ENCODE measurements around the gene AGR3. TPM values are rescaled to one million over a fixed set of nuclear protein-coding genes. Genes with fewer than 3 reads are reported as not detected.

The AGR3 gene
- total and polyA plus RNA-seq, 10 donors, result 0.38 TPM; not detected in 9

GRCh38 chr7:16916738-16917137, 35.0 kb upstream of the AGR3 start:
- Histone ChIP-seq H3K4me1 (no peaks in the 10 kb centered on the region), H3K27me3 (replicated peaks in 1 of 7) (peaks cover 0 to 5% (median 0%) of the 10 kb centered on the region in 7 donors), H3K27ac (no peak overlapping the region), H3K9me3 (peaks cover 0 to 2% (median 0%) of the 10 kb centered on the region in 8 donors), H3K36me3 (no peaks in the 10 kb centered on the region), H3K4me3 (no peak overlapping the region)
- TF ChIP-seq POLR2A (IDR thresholded peaks at IDR 0.05), result no peak
- TF ChIP-seq POLR2AphosphoS5 (IDR thresholded peaks at IDR 0.05), result no peak
- TF ChIP-seq CTCF (IDR thresholded peaks at IDR 0.05 in 8 of 11, conservative IDR thresholded peaks at IDR 0.05 in 3 of 11), result no peak
- no peak for DNase-seq
- WGBS, 5 donors, result 77 to 83% (median 81%) methylated on average over 5 of the region's 5 CpGs
- intact Hi-C loops (cut with DNase I; ENCODE audit: low total_unique reads), result loop anchor here (10.0 kb wide), 2 partner anchors 112 to 222 kb away; partner anchors contain the start of gene AGR2

- Histone ChIP-seq H3K4me1 (no peaks in the 10 kb centered on the region), H3K36me3 (no peaks in the 10 kb centered on the region), H3K9me3 (peaks cover 0 to 8% (median 0%) of the 10 kb centered on the region in 8 donors), H3K27me3 (replicated peaks in 1 of 7) (peaks cover 0 to 5% (median 0%) of the 10 kb centered on the region in 7 donors), H3K4me3 (no peak overlapping the region), H3K27ac (no peak overlapping the region)
- no peak for TF ChIP-seq POLR2A (IDR thresholded peaks at IDR 0.05)
- TF ChIP-seq POLR2AphosphoS5 (IDR thresholded peaks at IDR 0.05), result no peak
- TF ChIP-seq CTCF (IDR thresholded peaks at IDR 0.05 in 8 of 11, conservative IDR thresholded peaks at IDR 0.05 in 3 of 11), result no peak
- intact Hi-C loops (cut with DNase I; ENCODE audit: low total_unique reads), result loop anchor here (10.0 kb wide), 2 partner anchors 111 to 221 kb away; partner anchors contain the start of gene AGR2
- WGBS, 5 donors, result 50 to 92% (median 83%) methylated on average over 1 of the region's 1 CpG
- no peak for DNase-seq
Measured at GRCh38 chr7:16916105-16916639, 34.4 kb upstream of the AGR3 start.

- Histone ChIP-seq H3K27me3 (replicated peaks in 1 of 7) (peaks cover 0 to 5% (median 0%) of the 10 kb centered on the region in 7 donors), H3K36me3 (no peaks in the 10 kb centered on the region), H3K27ac (no peak overlapping the region), H3K4me3 (no peak overlapping the region), H3K4me1 (no peaks in the 10 kb centered on the region), H3K9me3 (peaks cover 0 to 9% (median 0%) of the 10 kb centered on the region in 8 donors)
- TF ChIP-seq CTCF (IDR thresholded peaks at IDR 0.05 in 8 of 11, conservative IDR thresholded peaks at IDR 0.05 in 3 of 11), result no peak
- no peak for TF ChIP-seq POLR2A (IDR thresholded peaks at IDR 0.05)
- TF ChIP-seq POLR2AphosphoS5 (IDR thresholded peaks at IDR 0.05), result no peak
- intact Hi-C loops (cut with DNase I; ENCODE audit: low total_unique reads), result loop anchor here (10.0 kb wide), 2 partner anchors 111 to 221 kb away; partner anchors contain the start of gene AGR2
- WGBS, 5 donors, result 81 to 92% (median 86%) methylated on average over 4 of the region's 4 CpGs
- DNase-seq, result no peak
Measured at GRCh38 chr7:16915405-16915804, 33.6 kb upstream of the AGR3 start.

DNA sequence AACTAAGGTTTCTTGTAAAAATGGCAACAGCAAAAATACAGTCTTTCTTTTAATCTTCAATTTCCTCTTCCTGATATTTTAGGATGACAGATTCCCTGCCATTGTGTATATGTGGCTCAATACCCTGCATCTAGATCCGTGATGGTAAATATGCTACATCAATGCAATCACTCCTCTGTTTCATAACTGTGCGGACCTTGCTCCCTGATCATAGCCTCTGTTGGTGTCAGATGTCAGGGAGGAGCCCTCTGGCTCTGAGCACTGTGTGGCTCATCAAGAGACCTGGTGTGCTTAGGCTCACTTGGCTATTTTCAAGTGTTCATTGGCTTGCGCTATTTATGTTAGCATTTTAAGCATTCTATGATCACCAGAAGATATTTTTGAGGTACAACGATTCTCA, 33.0 kb upstream of the AGR3 start:
- TF ChIP-seq CTCF (IDR thresholded peaks at IDR 0.05 in 8 of 11, conservative IDR thresholded peaks at IDR 0.05 in 3 of 11) (no peak), POLR2A (IDR thresholded peaks at IDR 0.05) (no peak), POLR2AphosphoS5 (IDR thresholded peaks at IDR 0.05) (no peak)
- intact Hi-C loops (cut with DNase I; ENCODE audit: low total_unique reads), result loop anchor here (10.0 kb wide), 2 partner anchors 110 to 220 kb away; partner anchors contain the start of gene AGR2
- H3K4me1 ChIP-seq, result no peaks in the 10 kb centered on the region
- peaks cover 0 to 5% (median 0%) of the 10 kb centered on the region in 7 donors for H3K27me3 ChIP-seq (replicated peaks in 1 of 7)
- WGBS, 5 donors, result 77 to 98% (median 86%) methylated on average over 4 of the region's 4 CpGs
- H3K36me3 ChIP-seq, result no peaks in the 10 kb centered on the region
- no peak overlapping the region for H3K27ac ChIP-seq
- H3K9me3 ChIP-seq, result peaks cover 0 to 12% (median 0%) of the 10 kb centered on the region in 8 donors
- no peak for DNase-seq
- no peak overlapping the region for H3K4me3 ChIP-seq

All from spleen (tissue), 11 donors.